22Rv1 (cell line): Measurements from ENCODE around the gene CLASP1.

Experiments used
- ZFX ChIP-seq: fragments of 450-650 bp; IDR thresholded peaks from 2 replicates; pipeline ENCODE4 v1.6.1; 2017; ENCODE audit warnings: antibody characterized with exemption, borderline replicate concordance
- TF ChIP-seq, protein P1 (sequence below): fragments of 450-650 bp; IDR thresholded peaks from 2 replicates; pipeline ENCODE4 v1.5.1; 2017; ENCODE audit warnings: mild to moderate bottlenecking

DNA sequence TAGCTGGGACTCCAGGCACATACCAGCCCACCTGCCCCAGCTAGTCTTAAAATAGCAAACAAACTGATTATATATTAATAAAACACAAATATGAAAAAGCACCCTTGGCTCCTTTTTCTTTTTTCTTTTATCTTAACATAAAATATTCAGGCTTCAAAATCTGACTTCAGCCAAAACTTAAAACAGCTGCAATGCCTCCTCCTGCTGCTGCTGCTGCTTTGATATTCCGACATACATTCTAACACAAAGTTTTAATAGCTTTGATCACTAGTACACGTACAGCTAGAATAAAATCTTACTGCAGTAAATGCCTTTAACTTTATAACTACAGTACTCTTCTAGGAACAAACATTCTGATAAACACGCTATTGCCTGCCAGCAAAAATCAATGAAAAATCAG lies 190.0 kb downstream of the CLASP1 start:
- TF ChIP-seq, protein P1, sequence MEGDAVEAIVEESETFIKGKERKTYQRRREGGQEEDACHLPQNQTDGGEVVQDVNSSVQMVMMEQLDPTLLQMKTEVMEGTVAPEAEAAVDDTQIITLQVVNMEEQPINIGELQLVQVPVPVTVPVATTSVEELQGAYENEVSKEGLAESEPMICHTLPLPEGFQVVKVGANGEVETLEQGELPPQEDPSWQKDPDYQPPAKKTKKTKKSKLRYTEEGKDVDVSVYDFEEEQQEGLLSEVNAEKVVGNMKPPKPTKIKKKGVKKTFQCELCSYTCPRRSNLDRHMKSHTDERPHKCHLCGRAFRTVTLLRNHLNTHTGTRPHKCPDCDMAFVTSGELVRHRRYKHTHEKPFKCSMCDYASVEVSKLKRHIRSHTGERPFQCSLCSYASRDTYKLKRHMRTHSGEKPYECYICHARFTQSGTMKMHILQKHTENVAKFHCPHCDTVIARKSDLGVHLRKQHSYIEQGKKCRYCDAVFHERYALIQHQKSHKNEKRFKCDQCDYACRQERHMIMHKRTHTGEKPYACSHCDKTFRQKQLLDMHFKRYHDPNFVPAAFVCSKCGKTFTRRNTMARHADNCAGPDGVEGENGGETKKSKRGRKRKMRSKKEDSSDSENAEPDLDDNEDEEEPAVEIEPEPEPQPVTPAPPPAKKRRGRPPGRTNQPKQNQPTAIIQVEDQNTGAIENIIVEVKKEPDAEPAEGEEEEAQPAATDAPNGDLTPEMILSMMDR = no peak
- no peak for TF ChIP-seq ZFX
